Stimulated activated CD4-positive, alpha-beta T cell treated with anti-CD3 and anti-CD28 coated beads, Interleukin-2, amount 100 ng/mL, for 24 hours (primary cell): ENCODE measurements around the gene DDX28.
"Not testable (repeated sequence)": the region's sequence is repeated elsewhere in the genome, so short reads cannot be mapped to it uniquely, and the experiment has no call there.

Source experiments
- DNase-seq, 2 donors: peaks; one replicate each; pipeline ENCODE4 v3.0.0-alpha.2; 2020

Gene DDX28

DNA sequence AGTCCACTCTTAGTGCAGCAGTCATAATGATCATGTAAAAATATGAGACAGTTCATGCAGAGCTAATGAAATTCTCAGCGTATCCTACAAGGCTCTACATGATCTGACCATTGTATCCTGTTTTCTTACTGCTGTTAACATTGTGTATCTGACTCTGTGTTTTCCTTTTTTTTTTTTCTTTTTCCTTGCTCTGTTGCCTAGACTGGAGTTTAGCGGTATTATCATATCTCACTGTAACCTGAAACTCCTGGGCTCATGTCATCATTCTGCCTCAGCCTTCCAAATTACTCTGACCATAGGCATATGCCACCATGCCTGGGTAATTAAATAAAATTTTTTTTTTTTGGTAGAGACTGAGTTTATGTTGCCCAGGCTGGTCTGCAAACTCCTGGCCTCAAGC is 12.2 kb upstream of the DDX28 start:
- no peak for DNase-seq

DNA sequence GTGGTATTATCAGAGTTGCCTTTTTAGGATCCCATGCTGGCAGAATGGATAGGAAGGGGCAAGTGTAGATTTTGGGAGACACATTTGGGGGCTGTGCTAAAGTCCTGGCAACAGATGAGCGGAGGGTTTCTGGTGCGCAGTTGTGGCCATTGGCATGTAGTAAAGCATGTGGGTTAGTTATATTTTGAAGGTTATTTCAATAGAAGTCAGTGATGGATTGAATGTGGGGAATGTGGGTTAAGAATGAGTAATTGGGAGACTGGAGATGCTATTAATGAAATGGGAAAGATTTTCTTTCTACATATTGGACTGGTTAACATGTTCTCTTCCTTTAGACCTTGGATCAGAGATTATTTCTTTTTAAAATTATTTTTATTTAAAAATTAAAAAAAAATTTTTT is 10.1 kb upstream of the DDX28 start:
- no peak for DNase-seq

DNA sequence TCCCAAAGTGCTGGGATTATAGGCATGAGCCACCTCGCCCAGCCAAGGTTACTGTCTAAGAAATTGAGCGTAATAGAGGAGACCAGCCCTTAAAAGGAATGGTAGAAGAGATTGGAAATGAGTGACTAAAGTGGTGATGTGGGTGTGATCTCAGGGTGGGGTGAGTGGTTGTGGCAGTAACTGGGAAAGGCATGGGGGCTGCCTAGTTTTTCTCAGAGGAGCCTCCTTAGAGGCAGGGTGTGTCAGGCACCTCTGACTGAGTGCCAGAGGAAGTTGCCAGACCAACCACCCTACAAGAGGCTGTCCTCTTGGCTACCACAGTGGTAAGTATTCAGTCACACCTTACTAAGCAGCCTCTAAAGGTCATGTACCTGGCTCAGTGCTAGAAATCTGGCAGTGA is 8.9 kb upstream of the DDX28 start:
- no peak for DNase-seq

DNA sequence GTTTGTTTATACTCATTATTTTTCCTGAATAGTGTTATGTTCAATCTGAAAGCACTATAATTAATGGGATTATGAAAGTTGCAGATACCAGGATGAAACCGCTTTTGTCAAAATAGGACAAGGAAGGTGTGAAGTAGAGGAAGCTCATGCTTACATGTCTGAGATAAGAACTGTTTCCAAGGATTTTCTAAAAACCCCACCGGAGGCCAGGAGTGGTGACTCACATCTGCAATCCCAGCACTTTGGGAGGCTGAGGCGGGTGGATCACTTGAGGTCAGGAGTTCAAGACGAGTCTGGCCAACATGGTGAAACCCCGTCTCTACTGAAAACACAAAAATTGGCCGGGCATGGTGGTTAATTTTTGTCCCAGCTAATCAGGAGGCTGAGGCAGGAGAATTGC is 7.1 kb upstream of the DDX28 start:
- DNase-seq: not testable (repeated sequence)

DNA sequence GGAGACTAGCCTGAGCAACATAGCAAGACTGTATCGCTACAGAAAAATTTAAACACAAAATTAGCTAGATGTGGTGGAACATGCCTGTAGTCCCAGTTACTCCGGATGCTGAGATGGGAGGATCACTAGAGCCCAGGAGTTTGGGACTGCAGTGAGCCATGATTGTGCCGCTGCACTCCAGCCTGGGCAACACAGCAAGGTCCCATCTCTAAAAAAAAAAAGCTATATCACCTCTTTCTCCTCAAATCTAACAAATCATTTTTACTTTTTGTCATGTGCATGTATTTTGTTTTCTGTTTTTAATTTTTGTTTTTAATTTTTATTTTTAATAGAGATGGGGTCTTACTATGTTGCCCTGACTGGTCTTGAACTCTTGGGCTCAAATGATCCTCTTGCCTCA is 6.0 kb upstream of the DDX28 start:
- no peak for DNase-seq

DNA sequence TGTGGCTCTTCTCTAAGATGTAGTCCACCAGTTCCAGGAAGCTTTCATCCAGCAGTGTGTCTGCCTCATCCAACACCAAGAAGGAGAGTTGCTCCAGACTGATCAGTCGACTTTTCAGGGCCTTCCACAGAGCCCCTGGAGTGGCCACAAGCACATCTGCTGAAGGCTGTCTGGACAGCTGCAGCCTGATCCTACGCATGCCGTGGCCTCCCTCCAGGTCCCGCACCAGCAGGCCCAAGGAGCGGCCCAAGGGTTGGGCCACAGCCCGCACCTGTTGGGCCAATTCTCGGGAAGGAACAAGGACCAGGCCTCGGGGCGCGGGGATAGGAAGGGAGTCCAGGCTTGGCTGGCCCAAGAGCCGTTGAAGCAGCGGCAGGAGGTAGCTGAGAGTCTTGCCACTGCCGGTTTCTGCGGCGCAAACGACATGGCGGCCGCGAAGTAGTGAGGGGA is 729 bp downstream of the DDX28 start:
- DNase-seq: no peak

DNA sequence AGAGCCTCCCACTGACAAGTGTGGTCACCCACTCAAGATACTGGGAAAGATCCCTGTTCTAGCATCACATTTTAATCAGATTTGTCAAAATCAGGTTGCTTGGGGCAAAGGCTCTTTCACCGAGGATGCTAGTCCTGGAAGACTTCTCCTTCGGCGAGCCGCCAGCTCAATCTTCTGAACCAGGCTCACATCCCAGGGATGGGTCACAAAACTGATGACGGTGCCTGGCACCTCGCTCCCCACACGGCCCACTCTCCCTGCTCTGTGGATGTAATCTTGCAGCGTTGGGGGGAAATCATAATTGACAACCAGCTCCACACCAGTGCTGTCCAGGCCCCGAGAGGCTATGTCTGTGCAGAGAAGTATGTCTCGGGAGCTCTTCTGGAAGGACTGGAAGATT is 1.5 kb downstream of the DDX28 start:
- no peak for DNase-seq

GRCh38 chr16:68019167-68019680 is 3.8 kb downstream of the DDX28 start:
- DNase-seq: no peak

DNA sequence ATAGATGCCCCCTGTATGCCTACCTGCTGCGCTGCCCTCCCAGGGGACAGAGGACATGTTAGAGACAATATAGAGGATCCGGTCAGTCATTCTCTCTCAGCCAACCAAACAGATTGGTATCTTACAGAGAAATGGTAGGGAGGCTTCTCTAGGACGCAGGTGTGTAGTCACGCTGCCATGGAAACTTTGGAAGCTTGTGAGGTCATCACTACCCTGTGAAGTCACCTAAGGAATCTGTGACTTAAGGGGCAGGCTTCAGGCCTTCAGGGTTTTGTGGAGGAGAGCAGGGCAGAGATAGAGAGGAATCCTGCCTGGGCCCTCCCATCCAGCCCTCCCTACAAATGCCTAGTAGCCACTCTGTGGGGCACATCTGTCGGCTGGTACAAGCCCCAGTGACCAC is 7.4 kb downstream of the DDX28 start, which contains the start of gene DPEP2NB:
Gene DPEP2NB, minus strand, starts transcription at position 231 of the 400 bp plus-strand sequence. Its CDS starts 141 bp downstream, at position 90.
- DNase-seq: no peak

GRCh38 chr16:68013440-68013839 is 9.6 kb downstream of the DDX28 start:
- no peak for DNase-seq

DNA sequence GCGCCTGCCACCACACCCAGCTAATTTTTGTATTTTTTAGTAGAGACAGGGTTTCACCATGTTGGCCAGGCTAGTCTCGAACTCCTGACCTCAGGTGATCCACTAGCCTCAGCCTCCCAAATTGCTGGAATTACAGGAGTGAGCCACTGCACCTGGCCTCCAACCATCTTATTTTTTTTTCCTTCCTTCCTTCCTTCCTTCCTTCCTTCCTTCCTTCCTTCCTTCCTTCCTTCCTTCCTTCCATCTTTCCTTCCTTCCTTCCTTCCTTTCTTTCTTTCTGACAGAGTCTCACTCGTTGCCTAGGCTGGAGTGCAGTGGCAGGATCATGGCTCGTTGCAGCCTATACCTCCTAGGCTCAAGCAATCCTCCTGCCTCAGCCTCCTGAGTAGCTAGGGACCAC is 13.2 kb downstream of the DDX28 start:
- not testable (repeated sequence) for DNase-seq

DNA sequence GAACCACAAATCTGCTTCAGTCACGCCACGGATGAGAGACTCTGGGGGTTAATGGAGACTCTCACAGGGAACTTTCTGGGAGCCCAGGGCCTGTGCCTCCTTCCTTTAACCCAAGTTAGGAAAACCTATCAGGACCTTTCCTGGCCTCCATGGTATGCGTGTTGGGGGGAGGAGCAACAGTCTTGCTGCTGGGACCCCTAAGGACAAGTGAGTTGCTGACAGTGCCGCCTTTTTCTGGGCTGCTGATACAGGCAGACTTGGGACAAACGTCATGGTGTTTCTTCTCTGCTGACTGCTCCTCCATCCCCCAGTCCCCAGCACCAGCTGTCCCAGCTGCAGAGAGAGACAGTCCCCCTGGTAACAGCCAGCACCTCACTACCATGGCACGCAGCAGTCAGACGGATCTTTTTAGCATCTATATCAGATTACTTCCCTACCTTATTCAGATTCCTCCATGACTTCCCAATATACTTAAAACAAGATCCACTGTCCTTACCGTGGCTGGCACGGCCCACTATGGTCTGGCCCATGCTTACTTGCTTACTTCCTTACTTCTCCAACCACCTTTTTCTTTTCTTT is 13.8 kb downstream of the DDX28 start:
- DNase-seq: no peak

GRCh38 chr16:68005786-68006286 is 17.2 kb downstream of the DDX28 start:
- DNase-seq: no peak

- DNase-seq: no peak
Observed at GRCh38 chr16:68005211-68005610, 17.8 kb downstream of the DDX28 start.

- no peak for DNase-seq
Observed at GRCh38 chr16:68003031-68003430, 20.0 kb downstream of the DDX28 start.

DNA sequence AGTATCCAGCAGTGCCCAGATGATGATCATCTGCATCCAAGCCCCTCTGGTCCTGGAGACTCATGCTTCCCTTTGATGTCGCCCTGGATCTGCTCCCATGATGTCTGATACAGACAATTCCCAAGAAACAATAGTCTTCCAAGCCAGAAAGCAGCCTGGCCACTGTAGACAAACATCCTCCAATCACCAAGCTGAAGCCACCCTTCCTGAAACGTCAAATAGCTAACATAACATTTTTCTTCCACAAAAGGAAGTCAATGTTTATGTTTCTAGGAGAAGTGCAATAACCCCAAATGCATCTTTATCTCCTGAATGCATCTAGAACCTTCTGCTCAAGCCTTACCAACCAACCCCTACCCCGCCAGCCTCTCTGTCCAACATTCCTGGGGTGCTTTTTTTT is 22.6 kb downstream of the DDX28 start:
- no peak for DNase-seq

DNA sequence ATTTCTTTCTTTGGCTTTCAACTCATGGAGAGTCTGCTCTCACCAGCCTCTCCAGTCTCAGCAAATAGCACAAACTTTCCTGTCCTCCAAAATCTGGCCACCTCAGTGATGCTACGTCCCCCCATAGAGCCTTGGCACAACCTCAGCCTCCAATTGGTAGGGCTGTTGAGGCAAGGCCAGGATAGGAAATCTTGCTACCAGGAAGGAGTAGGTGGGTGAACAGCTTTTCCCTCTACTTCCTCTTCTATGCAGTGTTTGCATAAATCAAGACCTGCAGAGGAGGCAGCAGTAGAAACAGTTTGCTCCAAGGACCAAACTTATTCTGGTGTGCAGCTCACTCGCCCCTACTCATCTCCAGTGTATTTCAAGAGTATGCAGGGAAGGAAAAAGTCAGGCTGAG is 23.0 kb downstream of the DDX28 start:
- DNase-seq: no peak

DNA sequence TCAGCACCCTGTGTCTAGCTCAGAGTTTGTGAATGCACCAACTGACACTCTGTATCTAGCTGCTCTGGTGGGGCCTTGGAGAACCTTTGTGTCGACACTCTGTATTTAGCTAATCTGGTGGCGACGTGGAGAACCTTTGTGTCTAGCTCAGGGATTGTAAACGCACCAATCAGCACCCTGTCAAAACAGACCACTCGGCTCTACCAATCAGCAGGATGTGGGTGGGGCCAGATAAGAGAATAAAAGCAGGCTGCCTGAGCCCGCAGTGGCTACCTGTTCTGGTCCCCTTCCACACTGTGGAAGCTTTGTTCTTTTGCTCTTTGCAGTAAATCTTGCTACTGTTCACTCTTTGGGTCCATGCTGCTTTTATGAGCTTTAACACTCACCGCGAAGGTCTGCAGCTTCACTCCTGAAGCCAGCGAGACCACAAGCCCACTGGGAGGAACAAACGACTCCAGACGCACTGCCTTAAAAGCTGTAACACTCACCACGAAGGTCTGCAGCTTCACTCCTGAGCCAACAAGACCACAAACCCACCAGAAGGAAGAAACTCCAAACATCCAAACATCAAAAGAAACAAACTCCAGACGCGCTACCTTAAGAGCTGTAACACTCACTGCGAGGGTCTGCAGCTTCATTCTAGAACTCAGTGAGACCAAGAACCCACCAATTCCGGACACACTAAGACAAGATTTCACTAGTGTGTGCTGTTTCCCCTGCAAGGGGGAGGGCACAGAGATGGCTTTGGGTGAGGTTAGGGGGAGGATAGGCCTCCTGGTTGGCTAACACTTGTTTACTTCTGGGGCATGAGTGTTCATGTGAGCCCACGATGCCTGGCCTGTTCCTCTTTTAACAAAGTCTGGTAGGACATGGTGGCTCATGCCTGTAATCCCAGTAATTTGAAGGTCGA is 24.0 kb downstream of the DDX28 start, which contains the start of gene DPEP2:
Gene DPEP2, minus strand, starts transcription at position 706 of the 910 bp plus-strand sequence. CDS start 6,272 bp downstream, outside the sequence.
- peak in 1 of 2 donors; percentile 48 for DNase-seq

GRCh38 chr16:67998231-67998778 is 24.7 kb downstream of the DDX28 start:
- not testable (repeated sequence) for DNase-seq

- DNase-seq: no peak
Observed at GRCh38 chr16:67996666-67997065, 26.4 kb downstream of the DDX28 start.

- peak in 1 of 2 donors; percentile 39 for DNase-seq
Observed at GRCh38 chr16:67995423-67995822, 27.6 kb downstream of the DDX28 start.

GRCh38 chr16:67994040-67994408 is 29.0 kb downstream of the DDX28 start:
- DNase-seq: not testable (repeated sequence)
